Middle frontal gyrus (tissue), 1 donor: ENCODE results near the gene RBM6.
A peak's percentile ranks its signal among the peaks of the same experiment; 100 is the strongest.
"Not testable (repeated sequence)": the region's sequence is repeated elsewhere in the genome, so short reads cannot be mapped to it uniquely, and the experiment has no call there.

Experiments used
- DNase-seq: peaks from one replicate; pipeline ENCODE4 v3.0.0-alpha.2; 2015; ENCODE audit warnings: low spot score; ENCODE audit errors: extremely low spot score

Gene RBM6

GRCh38 chr3:49912881-49913281 lies 27.1 kb upstream of the RBM6 start:
- no peak for DNase-seq

- DNase-seq, result no peak
These were observed 25.0 kb upstream of the RBM6 start for GRCh38 chr3:49914906-49915305.

GRCh38 chr3:49916686-49917085 lies 23.3 kb upstream of the RBM6 start:
- no peak for DNase-seq

GRCh38 chr3:49917806-49918590 lies 22.0 kb upstream of the RBM6 start:
- DNase-seq, result not testable (repeated sequence)

GRCh38 chr3:49924683-49925082 lies 15.3 kb upstream of the RBM6 start:
- DNase-seq, result no peak

- DNase-seq, result no peak
These were observed 14.5 kb upstream of the RBM6 start for GRCh38 chr3:49925485-49925884.

GRCh38 chr3:49926117-49926728 lies 13.7 kb upstream of the RBM6 start:
- no peak for DNase-seq

- DNase-seq, result no peak
These were observed 12.2 kb upstream of the RBM6 start for GRCh38 chr3:49927798-49928197.

GRCh38 chr3:49928481-49929017 lies 11.4 kb upstream of the RBM6 start:
- DNase-seq, result no peak

- DNase-seq, result peak; percentile 86
These were observed 10.4 kb upstream of the RBM6 start, which contains the start of gene MON1A for GRCh38 chr3:49929291-49930167. TSS of gene MON1A (minus strand) at chr3:49929811. CDS start at chr3:49913346, 16,465 bp downstream.

GRCh38 chr3:49930168-49930690 lies 9.7 kb upstream of the RBM6 start:
- no peak for DNase-seq

- DNase-seq, result no peak
These were observed 9.0 kb upstream of the RBM6 start for GRCh38 chr3:49930922-49931321.

GRCh38 chr3:49932281-49932680 lies 7.7 kb upstream of the RBM6 start:
- DNase-seq, result not testable (repeated sequence)

- DNase-seq, result no peak
These were observed 2.9 kb upstream of the RBM6 start for GRCh38 chr3:49937090-49937489.

GRCh38 chr3:49940667-49941249 lies 808 bp downstream of the RBM6 start:
- DNase-seq, result no peak

GRCh38 chr3:49942651-49943050 lies 2.7 kb downstream of the RBM6 start:
- no peak for DNase-seq

- no peak for DNase-seq
These were observed 13.0 kb downstream of the RBM6 start for GRCh38 chr3:49952924-49953323.

- no peak for DNase-seq
These were observed 15.7 kb downstream of the RBM6 start for GRCh38 chr3:49955636-49956035.

- no peak for DNase-seq
These were observed 26.4 kb downstream of the RBM6 start for GRCh38 chr3:49966233-49966942.

- no peak for DNase-seq
These were observed 27.3 kb downstream of the RBM6 start for GRCh38 chr3:49967291-49967690.
